D341Med (cell line): Measurements from ENCODE around the gene PLPPR1.

Source experiments
- DNase-seq: peaks from one replicate; pipeline ENCODE4 v3.0.0; 2012; ENCODE audit warnings: low spot score

The PLPPR1 gene

GRCh38 chr9:101350285-101350684, 321.8 kb downstream of the PLPPR1 start:
- DNase-seq = no peak

- no peak for DNase-seq
Observed at GRCh38 chr9:101352892-101353463, 324.5 kb downstream of the PLPPR1 start.

DNA sequence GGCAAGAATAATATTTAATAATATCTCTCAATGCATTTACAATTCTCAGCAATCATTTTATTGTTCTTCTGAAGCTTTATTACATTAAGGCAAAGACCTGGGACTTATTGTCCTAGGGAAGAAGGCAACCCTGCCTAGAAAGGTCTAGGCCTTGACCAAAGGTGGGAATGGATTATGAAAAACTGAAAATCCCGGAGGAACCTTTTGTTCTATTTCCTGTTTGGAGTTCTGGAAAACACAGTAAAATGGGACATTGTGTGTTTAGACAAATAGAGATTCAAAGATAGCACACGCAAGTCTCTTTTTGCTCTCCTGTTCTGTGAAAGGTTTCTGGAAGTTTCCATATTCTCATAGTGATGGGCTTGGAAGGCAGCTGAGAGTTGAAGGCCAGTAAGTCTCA, 325.2 kb downstream of the PLPPR1 start:
- DNase-seq = no peak

DNA sequence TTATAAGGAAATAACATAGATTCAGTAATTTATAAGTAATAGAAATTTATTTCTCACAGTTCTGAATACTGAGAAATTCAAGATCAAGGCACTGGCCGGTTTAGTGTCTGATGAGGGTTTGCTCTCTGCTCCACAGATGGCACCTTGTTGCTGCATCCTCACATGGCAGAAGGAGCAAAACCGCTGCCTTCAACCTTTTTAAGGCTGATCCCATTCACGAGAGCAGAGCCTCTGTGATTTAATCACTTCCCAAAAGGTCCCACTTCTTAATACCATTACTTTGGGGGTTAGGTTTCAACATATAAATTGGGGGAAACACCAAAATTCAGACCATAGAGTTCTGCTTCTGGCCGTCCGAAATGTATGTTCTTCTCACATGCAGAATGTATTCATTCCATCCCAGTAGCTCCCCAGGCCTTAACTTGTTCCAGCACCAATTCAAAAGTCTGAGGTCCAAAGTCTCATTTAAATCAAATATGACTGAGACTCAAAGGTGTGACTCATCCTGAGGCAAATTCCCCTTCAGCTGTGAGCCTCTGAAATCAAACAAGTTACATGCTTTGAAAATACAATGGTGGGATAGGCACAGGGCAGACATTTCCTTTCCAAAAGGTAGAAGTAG, 325.7 kb downstream of the PLPPR1 start:
- DNase-seq = no peak

GRCh38 chr9:101354765-101355708, 326.5 kb downstream of the PLPPR1 start:
- no peak for DNase-seq

DNA sequence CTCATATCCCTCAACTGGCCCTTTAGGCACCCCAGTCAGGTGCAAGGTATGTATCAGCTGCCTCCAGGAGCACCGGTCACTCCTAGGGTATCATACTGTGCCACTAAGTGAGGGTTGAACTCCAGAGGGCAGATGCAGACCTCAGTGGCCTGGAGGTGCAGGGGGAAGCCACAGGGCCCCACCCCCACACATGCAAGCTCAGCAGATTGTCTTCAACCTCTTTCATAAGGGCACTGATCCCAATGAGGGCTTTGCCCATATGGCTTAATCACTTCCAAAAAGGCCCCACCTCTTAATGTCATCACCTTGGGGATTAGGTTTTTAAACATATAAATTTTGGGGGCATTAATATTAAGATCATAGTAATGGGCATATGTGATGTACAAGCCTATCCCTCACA, 328.1 kb downstream of the PLPPR1 start:
- DNase-seq = no peak

DNA sequence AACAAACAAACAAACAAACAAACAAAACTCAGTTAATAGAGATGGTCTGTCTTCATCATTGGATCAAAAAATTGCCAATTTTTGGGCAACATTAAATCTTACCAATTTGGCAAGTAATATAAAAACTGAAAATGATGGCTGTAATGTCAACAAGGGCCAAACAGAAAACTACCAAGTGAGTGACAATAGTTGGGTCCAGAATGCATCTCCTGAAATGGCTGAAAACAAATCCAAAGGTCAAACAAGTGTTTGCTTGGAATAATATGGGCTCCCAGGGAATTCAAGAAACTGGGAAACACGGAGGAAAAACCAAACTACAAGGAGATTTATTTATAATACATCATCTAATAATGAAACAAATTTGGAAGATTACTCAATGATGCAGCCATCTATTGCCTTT, 331.2 kb downstream of the PLPPR1 start:
- DNase-seq = no peak

- no peak for DNase-seq
Observed at GRCh38 chr9:101360647-101361046, 332.1 kb downstream of the PLPPR1 start.

GRCh38 chr9:101362450-101362849, 333.9 kb downstream of the PLPPR1 start:
- DNase-seq = no peak

DNA sequence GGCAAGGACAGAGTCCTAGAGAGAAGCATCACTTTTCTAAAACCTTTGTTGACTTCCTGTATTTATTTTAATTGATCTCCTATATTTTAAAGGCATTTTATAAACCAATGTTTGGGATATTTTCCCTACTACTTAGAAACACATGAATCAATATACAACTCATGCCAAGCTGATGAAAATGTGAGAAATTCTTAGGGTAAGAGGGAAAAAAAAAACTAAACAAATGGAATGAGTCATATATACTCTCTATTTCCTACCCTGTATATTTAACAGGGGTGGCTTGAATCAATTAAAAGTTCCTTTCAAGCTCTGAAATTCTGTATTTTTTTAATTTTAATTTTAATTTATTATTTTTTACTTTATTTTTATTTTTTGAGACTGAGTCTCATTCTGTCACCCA, 336.7 kb downstream of the PLPPR1 start:
- no peak for DNase-seq

- no peak for DNase-seq
Observed at GRCh38 chr9:101366038-101366756, 337.7 kb downstream of the PLPPR1 start.

GRCh38 chr9:101367323-101367722, 338.8 kb downstream of the PLPPR1 start:
- no peak for DNase-seq

GRCh38 chr9:101369286-101369685, 340.8 kb downstream of the PLPPR1 start:
- no peak for DNase-seq

DNA sequence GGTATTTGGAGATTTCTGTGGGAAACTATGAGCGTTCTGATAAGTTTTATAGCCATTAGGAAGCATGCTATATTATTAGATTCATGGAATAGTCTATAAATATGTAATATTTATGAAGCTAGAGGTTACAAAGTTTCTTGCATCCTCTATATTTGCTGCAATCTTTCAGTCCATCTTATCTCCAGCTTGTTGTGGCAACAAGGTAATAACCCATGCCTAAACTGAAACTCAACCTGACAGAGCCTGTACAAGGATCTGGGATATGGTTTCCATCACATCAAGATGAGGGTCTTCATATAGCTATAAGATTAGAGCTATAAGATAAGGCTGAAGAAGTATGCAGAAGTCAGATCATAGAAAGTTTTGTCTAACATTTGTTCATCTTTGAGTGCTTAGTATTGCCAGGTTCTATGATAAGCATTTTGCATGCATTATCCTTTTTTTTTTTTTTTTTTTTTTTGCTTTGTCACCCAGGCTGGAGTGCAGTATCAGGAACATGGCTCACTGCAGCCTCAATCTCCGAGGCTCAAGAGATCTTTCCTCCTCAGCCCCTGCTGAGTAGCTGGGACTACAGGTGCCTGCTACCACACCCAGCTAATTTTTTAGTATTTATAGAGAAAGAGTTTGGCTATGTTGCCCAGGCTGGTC, 341.5 kb downstream of the PLPPR1 start:
- DNase-seq = no peak

GRCh38 chr9:101371813-101372212, 343.3 kb downstream of the PLPPR1 start:
- no peak for DNase-seq

DNA sequence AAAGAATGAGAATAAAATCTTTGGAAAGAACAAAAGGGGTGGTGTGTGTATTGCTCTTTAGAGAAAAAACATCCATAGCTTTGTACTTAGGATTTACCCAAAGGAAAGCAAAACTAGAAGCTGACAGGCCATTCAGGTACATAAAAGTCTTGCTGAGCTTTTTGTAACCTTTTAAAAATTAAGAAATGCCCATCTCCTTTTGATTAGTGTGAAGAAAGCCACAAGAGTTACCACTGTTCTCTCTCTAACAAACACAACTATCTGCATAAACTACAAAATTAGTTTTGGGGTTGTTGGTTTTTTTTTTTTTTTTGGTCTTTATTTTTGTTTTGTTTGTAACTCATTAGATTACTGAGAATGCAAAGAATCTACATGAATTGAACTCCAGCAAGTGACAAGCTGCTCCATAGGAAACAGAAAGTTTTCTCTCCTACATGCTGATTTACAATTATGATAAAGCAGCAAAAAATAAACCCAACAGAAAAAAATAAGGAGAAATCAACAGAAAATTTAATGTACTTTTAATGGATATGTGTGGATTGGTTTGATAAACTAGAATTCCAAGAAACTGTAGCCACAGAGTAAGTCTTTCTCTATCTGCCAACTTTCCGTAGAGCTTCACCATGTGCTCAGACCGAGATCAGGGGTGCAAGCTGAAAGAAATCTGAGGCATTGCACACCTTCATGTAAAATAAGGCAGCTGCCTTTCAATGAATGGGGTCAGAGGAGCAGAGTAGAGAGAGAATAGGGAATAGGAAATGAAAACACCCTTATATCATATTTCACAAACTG, 344.0 kb downstream of the PLPPR1 start:
- no peak for DNase-seq
